Left forelimb (tissue), 1 donor: ENCODE measurements around the gene OBSCN.

Experiments used
- DNase-seq: peaks from one replicate; pipeline ENCODE4 v3.0.0-alpha.2; 2018; ENCODE audit warnings: low spot score

Gene OBSCN

GRCh38 chr1:228170666-228171065, 37.2 kb upstream of the OBSCN start:
- DNase-seq, result no peak

DNA sequence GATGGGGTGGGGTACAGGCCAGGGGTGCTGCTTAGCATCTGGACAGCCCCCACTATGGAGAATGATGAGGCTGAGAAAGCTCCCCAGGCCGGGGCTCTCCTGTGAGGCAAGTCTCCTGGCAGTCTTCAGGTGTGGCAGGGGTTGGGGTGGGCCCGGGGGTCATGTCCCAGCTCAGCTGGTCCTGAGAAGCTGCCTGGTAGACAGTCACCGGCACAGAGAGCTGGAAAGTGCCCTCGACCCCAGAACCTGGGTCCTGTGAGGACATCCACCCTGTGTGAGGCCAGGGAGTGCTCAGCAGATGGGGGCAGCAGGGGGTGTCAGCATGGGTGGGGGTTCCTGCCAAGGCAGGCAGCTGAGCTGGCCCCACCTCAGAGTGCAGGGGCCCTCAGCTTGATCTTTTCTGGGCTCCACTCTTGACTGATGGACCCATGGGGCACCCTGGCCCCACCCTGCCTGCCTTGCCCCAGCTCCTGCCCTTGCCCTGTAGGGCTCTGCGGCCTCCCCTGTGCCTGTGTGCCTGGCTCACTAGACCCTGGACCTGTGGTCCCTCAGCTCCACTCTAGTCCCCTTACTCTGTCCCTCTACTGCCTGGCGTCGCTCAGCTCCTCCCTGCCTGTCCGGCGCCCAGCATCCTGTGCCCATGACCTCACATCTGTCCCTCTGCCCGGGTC, 36.5 kb upstream of the OBSCN start:
- no peak for DNase-seq

DNA sequence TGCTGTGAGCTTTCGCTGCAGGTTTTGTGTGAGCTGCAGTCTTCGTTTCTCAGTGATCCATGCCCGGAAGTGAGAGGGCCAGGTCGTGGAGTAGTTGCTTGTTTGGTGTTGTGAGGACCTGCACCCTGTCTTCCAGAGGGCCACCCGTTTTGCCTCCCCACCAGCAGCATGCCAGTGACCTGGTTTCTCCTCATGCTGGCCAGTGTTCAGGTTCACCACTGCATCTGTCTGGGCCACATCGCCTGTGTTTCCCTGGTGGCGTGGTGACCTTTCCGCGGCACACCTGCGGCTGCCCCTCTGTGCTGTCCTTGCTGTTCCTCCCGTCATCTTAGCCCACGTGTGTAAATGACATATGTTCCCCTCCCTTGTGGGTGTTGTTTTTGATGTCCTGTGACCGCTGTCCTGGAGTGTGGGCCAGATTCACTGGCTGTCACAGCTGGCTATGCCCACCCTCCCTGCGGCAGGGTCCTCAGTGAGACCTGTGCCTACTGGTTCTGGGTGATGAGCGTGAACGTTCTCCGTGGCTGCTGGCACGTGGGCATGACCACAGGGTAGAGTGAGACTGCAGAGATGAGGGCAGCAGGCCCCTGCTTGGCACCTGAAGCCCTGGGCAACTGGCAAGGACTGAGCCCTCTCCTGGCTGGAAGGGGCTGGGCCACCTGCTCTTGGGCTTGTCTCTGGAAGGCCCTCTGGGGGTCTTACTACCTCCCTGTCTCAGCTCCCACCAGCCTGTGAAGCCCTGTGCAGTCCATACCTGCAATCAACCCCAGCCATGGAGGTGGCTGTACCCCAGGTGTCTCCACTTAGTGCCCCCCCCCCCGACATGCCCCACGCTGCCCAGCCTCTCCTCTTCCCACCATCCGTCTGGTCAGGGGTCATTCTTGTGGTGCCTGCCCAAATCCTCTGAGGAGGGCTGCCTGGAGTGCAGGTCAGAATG, 35.0 kb upstream of the OBSCN start:
- peak; percentile 40 for DNase-seq

DNA sequence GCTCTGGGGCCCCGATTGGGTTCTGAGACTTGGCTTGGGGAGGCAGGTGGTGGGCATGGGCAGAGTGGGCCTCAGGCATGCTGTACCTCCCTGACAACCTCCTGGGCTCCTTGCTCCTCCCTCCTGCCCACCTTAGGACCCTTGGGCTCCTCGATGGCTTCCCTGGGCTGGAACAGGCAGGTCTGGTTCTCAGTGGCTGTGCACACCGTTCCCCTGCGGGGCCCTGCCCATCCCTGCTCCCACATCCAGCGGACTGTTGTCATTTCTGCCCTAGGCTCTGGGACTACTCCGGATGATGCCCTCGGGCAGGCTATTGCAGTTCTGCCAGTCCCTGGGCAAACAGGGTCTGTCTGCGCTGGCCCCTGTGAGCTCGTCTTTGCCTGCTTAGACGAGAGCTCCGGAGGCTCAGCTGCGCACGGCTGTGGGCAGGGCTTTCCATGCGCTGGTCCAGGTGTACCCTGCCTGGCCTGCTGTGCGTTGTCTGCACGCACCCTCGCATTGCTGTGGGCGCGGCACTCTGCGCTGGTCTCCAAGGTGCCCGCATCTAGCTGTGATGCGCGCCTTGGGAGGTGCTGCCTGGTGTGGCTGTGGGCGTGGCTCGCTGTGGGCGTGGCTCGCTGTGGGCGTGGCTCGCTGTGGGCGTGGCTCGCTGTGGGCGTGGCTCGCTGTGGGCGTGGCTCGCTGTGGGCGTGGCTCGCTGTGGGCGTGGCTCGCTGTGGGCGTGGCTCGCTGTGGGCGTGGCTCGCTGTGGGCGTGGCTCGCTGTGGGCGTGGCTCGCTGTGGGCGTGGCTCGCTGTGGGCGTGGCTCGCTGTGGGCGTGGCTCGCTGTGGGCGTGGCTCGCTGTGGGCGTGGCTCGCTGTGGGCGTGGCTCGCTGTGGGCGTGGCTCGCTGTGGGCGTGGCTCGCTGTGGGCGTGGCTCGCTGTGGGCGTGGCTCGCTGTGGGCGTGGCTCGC, 34.0 kb upstream of the OBSCN start:
- DNase-seq, result peak; percentile 60

GRCh38 chr1:228174482-228175315, 33.1 kb upstream of the OBSCN start:
- peak; percentile 57 for DNase-seq

DNA sequence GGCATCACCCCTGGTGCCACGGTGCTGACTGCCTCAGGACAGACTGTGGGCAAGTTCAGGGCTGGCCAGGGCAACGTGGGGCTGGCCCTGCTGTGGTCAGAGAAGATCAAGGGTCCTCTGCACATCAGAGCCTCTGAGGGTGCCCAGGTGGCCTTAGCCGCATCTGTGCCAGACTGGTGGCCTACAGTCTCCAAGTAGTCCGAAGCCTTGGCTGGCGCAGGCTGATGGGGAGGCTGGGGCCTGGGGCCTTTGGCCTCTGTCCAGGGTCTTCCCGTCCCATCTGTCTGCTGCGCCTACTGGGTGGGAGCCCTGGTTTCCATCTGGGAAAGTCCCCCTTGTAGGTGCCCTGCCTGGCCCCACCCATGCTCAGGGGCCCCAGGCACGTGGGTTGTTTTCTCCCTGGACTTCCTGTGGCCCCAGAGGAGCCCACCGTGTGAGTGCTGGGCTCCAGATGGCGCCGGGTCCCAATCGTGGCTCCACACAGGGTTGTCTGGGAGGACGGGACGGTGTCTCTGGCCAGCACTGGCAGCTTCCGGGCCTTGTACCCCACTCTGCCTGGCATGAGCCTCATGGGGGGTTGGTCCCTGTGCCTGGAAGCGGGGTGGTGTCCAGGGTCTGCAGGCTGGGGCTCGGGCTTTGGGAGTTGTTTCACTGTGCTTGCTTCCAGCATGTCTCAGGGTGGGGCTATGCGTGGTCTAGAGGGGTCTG, 32.4 kb upstream of the OBSCN start:
- DNase-seq, result peak; percentile 65

DNA sequence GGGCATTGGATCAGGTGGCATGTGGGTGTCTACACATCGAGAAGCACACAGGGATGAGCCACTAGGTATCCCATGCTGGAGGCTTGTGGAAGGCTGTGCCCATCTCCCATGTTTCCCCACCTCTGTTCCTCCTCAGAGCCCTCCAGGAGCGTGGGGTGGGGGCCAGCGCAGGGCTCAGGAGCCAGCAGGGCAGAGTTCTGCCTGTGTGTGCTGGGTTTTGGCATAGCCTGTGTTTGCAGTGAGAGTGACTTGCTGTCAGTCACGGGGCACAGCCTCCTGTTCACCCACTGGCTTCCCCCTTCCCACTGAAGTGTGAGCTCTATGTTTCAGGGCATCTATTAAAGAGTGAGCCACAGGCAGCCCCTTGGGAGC, 31.8 kb upstream of the OBSCN start:
- no peak for DNase-seq

- no peak for DNase-seq
These were observed 31.2 kb upstream of the OBSCN start for GRCh38 chr1:228176461-228177182.

- no peak for DNase-seq
These were observed 30.7 kb upstream of the OBSCN start for GRCh38 chr1:228177183-228177475.

DNA sequence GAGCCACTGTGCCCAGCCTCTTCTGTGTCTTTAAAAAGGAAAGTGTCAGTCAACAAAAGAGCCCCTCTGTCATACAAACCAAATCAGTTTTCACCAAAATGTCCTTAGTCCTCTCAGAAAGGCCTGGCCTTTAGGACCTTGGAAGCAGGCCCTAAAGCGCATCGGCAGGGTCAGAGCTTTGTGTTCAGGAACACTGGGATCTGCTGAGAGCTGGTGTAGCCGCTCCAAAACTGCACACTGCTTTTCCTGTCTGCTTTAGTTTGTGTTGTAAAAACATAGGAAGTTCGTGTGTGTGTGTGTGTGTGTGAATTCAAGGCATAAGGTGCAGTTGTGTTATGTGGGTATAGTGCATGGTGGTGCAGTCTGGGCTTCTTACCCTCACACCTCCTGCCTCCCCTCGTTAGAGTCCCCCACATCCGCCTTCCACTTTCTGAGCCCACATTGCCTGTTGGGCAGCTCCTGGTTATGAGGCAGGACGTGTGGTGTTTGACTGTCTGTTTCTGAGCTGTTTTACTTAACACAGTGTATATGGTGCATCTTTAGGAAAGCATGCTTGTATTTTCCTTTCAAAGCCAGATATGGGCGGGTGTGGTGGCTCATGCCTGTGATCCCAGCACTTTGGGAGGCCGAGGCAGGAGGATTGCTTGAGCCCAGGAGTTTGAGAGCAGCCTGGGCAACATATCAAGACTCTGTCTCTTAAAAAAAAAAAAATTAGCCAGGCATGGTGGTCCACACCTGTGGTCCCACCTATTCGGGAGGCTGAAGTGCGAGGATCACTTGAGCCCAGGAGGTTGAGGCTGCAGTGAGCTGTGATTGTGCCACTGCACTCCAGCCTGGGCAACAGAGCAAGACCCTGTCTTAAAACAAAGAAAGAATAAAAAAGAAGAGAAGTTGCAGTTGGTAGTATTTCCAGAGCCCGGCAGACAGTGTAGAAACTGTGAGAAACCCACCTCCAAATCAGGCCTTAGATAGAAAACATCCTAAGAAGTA, 29.8 kb upstream of the OBSCN start:
- DNase-seq, result no peak

- DNase-seq, result peak; percentile 63
These were observed 28.8 kb upstream of the OBSCN start for GRCh38 chr1:228178737-228179684.

DNA sequence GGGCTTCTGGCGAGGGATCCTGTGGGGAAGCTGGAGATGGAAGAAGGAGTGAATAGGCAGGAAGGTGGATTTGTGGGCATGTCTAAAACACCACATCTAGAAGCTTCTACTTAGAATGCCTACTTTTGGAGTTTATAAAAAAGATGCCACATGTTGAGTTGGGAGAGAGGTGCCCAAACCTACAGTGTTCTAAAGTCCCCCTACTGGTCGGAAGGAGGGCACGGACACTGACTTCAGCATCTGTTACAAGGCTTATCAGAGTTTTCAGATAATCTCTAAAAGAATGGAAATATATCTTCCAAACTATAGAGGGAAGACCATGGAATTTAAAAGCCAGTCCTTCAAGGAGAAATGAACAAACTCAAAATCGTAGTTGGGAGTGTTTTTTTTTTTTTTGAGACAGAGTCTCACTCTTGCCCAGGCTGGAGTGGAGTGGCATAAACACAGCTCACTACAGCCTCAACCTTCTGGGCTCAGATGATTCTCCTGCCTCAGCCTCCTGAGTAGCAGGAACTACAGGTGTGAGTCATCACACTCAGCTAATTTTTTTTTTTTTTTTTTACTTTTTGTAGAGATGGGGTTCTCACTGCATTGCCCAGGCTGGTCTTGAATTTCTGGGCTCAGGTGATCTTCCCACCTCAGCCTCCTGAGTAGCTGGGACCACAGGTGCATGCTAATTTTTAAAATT, 27.4 kb upstream of the OBSCN start:
- DNase-seq, result no peak

DNA sequence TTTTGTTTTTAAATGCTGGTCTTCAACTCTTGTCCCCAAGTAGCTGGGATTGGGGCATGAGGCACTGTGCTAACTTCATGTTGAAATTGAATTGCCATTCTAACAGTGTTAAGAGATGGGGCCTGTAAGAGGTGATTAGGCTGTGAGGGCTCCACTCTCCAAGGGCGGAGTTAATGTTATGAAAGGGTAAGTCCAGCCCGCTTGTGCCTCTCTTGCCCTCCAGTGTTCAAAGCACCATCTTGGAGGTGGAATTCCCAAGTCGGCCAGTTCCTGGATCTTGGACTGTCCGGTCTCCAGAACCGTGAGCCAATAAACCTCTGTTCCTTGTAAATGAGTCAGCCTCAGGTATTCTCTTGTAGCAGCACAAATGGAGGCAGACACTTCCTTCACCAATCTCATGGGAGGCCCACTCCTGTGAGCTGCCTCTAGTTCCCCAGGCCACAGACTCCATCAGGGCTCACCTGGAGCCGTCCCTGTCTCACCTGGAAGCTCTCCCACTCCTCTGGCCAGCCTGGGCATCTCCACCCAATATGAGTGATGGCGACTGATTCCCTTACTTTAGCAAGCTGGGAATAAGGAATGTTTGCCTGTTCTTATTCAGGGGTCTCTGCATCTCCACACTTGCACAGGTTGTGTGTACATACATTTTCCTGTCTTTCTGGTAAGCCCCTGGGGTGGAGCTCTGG, 26.7 kb upstream of the OBSCN start:
- DNase-seq, result peak; percentile 60

GRCh38 chr1:228181645-228182034, 26.2 kb upstream of the OBSCN start:
- no peak for DNase-seq

DNA sequence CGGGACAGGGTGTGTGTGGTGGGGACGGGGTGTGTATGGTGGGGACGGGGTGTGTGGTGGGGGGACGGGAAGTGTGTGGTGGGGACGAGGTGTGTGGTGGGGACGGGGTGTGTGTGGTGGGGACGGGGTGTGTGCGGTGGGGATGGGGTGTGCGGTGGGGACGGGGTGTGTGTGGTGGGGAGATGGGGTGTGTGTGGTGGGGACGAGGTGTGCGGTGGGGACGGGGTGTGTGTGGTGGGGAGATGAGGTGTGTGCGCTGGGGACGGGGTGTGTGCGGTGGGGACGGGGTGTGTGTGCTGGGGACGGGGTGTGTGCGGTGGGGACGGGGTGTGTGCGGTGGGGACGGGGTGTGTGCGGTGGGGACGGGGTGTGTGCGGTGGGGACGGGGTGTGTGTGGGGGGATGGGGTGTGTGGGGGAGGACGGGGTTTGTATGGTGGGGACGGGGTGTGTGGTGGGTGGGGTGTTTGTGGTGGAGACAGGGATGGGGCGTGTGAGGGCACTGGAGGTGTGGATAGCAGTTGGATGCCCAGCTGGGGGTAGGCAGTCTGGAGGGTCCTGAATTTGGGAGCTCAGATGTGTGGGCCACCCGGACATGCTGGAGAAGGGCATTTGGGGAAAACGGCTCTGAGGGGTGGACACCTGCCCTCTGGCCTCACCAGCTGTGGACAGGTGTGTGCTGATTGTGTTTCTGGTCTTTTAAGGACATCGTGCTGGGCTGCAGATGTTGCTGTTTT, 25.4 kb upstream of the OBSCN start:
- peak; percentile 41 for DNase-seq

DNA sequence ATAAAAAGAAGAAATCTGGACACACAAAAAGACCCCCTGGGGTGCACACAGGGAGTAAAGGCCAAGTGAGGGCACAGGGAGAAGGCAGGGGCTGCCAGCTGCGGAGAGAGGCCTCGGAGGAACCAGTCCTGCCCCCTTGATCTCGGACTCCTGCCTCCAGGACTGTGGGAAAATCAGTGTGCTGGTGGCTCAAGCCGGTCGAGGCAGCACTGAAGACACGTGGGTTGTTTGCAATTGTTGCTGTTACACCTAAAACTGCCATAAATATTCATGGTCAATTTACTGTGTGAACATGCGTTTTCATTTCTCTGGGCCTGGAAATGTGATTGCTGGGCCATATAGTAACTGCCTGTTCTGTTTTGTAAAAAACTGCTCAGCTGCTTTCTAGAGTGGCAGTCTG, 23.7 kb upstream of the OBSCN start:
- no peak for DNase-seq
